Neuron (in vitro differentiated cells): ENCODE results near the gene SETSIP.
A peak's percentile ranks its signal among the peaks of the same experiment; 100 is the strongest.
"Not testable (repeated sequence)": the region's sequence is repeated elsewhere in the genome, so short reads cannot be mapped to it uniquely, and the experiment has no call there.

Experiments used
- H2AFZ ChIP-seq: one replicate; pipeline ENCODE4 v1.6.1; 2013; ENCODE audit warnings: low read depth, mild to moderate bottlenecking, inconsistent platforms, low read length, moderate library complexity
- H3K27me3 ChIP-seq: one replicate; pipeline ENCODE4 v1.6.1; 2013; ENCODE audit warnings: low read length; ENCODE audit not compliant: insufficient read depth
- H3K36me3 ChIP-seq: one replicate; pipeline ENCODE4 v1.6.1; 2013; ENCODE audit warnings: low read length; ENCODE audit not compliant: insufficient read depth
- H3K4me1 ChIP-seq: one replicate; pipeline ENCODE4 v1.6.1; 2013; ENCODE audit warnings: low read length; ENCODE audit not compliant: insufficient read depth
- H3K4me3 ChIP-seq: 2 replicates; pipeline ENCODE4 v1.5.1; 2013; ENCODE audit warnings: mild to moderate bottlenecking, low read length, moderate library complexity
- H3K9me3 ChIP-seq: one replicate; pipeline ENCODE4 v1.6.1; 2013; ENCODE audit warnings: low read length

Gene SETSIP

DNA sequence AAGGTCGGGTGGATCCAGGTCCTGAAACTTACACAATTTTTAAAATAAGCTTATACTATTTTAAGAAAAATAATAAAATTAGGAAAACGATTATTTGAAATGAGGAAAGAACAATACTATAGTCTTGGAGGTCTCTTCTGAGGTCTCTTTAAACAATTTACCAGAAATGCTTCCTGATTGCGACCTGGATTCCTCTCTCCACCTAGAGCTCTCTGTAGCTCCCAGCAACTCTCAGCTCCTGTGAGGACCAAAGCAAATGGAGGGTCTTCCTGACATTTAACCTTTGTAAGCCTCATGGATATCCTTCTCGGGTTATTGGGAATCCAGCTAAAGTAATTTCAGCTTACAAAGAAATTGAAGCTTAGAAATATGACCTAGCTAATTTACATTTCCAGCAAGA is 5.8 kb upstream of the SETSIP start:
- H3K36me3 ChIP-seq, result no peaks in the 10 kb centered on the region
- H3K4me1 ChIP-seq, result peaks cover 3% of the 10 kb centered on the region
- H3K9me3 ChIP-seq, result peaks cover 7% of the 10 kb centered on the region
- H3K4me3 ChIP-seq, result peak overlapping the region; percentile 68
- H3K27me3 ChIP-seq, result no peaks in the 10 kb centered on the region
- H2AFZ ChIP-seq, result no peak overlapping the region

DNA sequence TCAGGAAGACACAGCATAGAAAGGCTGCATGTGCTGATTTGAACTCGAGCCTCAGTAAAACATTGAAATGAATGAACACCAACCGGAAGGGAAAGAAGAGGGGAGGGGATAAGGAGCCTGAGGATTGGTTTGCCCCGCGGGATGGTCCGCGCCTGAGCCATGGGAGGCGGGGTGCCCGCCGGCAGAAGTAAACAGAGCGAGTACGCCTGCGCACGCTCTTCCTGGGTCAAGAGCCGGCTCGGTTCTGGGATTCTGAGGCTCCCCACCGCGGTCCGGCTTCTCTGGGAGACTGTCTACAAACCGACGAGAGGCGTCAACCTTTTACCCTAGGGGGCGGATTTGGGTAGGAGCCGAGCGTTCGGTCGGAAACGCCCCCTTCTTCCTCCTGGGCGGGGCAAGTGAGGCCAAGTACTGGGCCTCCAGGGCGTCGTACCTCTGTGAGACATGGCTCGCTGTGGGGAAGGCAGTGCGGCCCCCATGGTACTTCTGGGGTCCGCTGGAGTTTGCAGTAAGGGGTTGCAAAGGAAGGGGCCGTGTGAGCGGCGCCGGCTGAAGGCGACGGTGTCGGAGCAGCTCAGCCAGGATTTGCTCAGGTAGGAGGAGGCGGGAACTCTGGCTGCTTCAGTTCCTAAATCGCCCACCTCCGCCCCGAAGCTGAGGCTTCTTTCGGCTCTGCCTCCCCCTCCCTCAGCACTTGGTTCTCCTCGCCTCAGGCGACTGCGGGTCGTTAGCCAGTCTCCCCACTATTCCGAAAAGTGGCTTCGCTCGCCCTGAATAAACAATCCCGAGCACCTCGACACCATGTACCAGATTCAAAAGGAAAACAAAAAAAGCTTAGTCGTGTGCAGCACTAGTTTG is 5.1 kb upstream of the SETSIP start, which contains the start of gene BTBD8:
Gene BTBD8 (plus strand): TSS at position 218 of the 858 bp plus-strand sequence. CDS start 227 bp downstream, at position 445.
- Histone ChIP-seq H2AFZ (peak within 1 kb of the TSS; percentile 96), H3K27me3 (no peaks in the 10 kb centered on the region), H3K36me3 (no peaks in the 10 kb centered on the region), H3K4me3 (peak within 1 kb of the TSS; percentile 68), H3K9me3 (peaks cover 3% of the 10 kb centered on the region), H3K4me1 (peaks cover 3% of the 10 kb centered on the region)

DNA sequence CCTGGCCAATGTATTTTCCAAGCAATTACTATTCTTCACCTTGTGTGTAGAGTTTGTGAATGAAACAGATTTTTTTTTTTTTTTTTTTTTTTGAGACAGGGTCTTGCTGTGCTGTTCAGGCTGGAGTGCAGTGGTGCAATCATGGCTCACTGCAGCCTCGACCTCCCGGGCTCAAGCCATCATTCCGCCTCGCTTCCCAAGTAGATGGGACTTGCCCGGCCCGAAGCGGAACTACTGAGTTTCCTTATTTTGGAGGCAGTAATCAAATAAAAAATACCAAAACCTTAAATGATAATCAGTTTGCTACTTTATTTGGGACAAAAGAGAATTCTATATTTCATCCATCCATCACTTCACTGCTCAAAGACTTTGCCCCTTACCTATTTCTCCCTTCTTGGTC is 4.2 kb upstream of the SETSIP start:
- peak overlapping the region; percentile 68 for H3K4me3 ChIP-seq

DNA sequence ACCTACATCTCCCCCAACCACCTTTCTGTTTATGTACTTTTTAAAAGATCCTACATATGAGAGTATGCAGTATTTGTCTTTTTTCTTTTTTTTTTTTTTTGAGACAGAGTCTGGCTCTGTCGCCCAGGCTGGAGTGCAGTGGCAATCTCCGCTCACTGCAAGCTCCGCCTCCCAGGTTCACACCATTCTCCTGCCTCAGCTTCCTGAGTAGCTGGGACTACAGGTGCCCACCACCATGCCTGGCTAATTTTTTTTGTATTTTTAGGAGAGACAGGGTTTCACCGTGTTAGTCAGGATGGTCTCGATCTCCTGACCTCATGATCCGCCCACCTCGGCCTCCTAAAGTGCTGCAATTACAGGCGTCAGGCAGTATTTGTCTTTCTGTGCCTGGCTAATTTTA is 2.9 kb upstream of the SETSIP start:
- H3K9me3 ChIP-seq, H3K36me3 ChIP-seq, H3K4me1 ChIP-seq, H2AFZ ChIP-seq, H3K4me3 ChIP-seq, H3K27me3 ChIP-seq: not testable (repeated sequence)

More for the DNA sequence above, 4.2 kb upstream of the SETSIP start:
- no peaks in the 10 kb centered on the region for H3K9me3 ChIP-seq
- H3K4me1 ChIP-seq, result peaks cover 3% of the 10 kb centered on the region
- H2AFZ ChIP-seq, result peak overlapping the region; percentile 96
- no peaks in the 10 kb centered on the region for H3K36me3 ChIP-seq
- H3K27me3 ChIP-seq, result no peaks in the 10 kb centered on the region

- Histone ChIP-seq H3K9me3 (no peaks in the 10 kb centered on the region), H3K36me3 (no peaks in the 10 kb centered on the region), H2AFZ (no peak overlapping the region), H3K4me1 (peaks cover 3% of the 10 kb centered on the region), H3K4me3 (no peak overlapping the region), H3K27me3 (no peaks in the 10 kb centered on the region)
Measured at GRCh38 chr1:92076363-92076762, 1.2 kb upstream of the SETSIP start.

DNA sequence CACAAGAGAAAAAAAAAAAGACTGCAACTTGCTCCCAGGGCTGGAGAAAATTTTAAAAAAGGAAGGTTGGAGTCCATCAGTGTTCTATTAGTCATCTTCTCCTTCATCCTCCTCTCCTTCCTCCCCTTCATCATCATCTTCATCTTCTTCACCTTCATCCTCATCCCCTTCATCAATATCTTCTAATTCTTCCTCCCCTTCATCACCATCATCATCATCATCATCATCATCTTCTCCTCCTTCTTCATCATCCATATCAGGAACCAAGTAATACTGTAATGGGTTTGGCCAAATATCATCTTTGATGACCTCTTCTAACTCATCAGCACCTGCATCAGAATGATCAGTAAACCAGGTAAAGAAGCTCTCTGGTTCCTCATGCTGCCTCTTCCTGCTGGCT is 765 bp downstream of the SETSIP start:
- H3K4me1 ChIP-seq, H3K27me3 ChIP-seq, H3K36me3 ChIP-seq, H3K4me3 ChIP-seq, H2AFZ ChIP-seq, H3K9me3 ChIP-seq: not testable (repeated sequence)

DNA sequence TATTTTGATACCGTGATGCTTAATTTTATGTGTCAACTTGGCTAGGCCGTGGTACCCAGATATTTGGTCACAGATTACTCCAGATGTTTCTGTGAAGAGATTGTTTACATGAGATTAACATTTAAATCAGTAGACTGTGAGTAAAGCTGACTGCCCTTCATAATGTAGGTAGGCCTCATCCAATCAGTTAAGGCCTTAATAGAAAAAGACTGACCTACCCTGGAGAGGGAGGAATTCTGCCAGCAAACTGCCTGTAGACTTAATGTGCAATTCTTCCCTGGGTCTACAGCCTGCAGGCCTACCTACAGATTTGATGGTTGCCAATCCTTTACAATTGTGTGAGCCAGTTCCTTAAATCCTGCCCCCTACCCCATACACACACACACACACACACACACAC is 4.3 kb downstream of the SETSIP start:
- H3K9me3 ChIP-seq, result no peaks in the 10 kb centered on the region
- H3K4me1 ChIP-seq, result no peaks in the 10 kb centered on the region
- H3K4me3 ChIP-seq, result no peak overlapping the region
- H3K27me3 ChIP-seq, result no peaks in the 10 kb centered on the region
- no peaks in the 10 kb centered on the region for H3K36me3 ChIP-seq
- H2AFZ ChIP-seq, result no peak overlapping the region

GRCh38 chr1:92066321-92066720 is 8.9 kb downstream of the SETSIP start:
- H3K36me3 ChIP-seq, result no peaks in the 10 kb centered on the region
- no peak overlapping the region for H3K4me3 ChIP-seq
- no peaks in the 10 kb centered on the region for H3K9me3 ChIP-seq
- no peaks in the 10 kb centered on the region for H3K27me3 ChIP-seq
- H3K4me1 ChIP-seq, result no peaks in the 10 kb centered on the region
- H2AFZ ChIP-seq, result no peak overlapping the region

DNA sequence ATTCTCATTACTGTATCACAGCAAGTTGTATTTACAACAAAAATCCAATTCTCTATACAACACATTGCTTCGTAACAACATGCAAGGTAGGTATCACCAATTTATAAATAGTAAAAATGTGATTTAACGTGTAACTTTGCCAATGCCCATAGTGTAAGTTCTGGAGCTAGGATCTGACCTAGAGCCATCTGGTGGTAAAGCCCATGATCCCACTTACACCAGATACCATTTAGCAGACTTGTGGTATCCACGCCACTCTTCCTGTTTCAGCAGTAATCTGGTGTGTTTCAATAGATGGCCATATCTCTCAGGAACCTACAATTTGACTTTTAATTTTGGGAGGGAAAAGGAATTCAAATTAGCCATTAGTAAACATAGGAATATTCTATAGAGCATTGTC is 10.2 kb downstream of the SETSIP start:
- no peaks in the 10 kb centered on the region for H3K4me1 ChIP-seq
- no peaks in the 10 kb centered on the region for H3K9me3 ChIP-seq
- no peaks in the 10 kb centered on the region for H3K36me3 ChIP-seq
- H2AFZ ChIP-seq, result no peak overlapping the region
- no peak overlapping the region for H3K4me3 ChIP-seq
- H3K27me3 ChIP-seq, result no peaks in the 10 kb centered on the region

DNA sequence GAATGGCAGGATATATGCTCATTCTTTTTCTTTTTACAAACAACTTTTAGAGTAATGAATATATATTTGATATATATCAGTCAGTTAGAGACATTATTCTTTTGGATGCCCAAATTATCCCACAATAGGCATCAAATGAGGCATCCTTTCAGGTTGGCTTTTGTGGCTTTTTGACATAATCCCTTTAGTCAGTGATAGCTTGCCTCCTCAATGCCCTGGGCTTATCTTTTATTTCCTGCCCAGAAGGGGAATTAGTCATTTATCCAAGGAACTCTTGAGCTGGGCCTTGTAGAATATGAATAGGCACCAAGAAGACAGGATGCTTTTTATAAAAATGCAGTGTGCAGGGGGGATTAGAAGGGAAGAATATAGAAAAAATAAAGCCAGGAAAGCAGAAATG is 23.3 kb downstream of the SETSIP start:
- no peaks in the 10 kb centered on the region for H3K4me1 ChIP-seq
- no peak overlapping the region for H2AFZ ChIP-seq
- H3K4me3 ChIP-seq, result no peak overlapping the region
- H3K27me3 ChIP-seq, result no peaks in the 10 kb centered on the region
- no peaks in the 10 kb centered on the region for H3K36me3 ChIP-seq
- H3K9me3 ChIP-seq, result no peaks in the 10 kb centered on the region

DNA sequence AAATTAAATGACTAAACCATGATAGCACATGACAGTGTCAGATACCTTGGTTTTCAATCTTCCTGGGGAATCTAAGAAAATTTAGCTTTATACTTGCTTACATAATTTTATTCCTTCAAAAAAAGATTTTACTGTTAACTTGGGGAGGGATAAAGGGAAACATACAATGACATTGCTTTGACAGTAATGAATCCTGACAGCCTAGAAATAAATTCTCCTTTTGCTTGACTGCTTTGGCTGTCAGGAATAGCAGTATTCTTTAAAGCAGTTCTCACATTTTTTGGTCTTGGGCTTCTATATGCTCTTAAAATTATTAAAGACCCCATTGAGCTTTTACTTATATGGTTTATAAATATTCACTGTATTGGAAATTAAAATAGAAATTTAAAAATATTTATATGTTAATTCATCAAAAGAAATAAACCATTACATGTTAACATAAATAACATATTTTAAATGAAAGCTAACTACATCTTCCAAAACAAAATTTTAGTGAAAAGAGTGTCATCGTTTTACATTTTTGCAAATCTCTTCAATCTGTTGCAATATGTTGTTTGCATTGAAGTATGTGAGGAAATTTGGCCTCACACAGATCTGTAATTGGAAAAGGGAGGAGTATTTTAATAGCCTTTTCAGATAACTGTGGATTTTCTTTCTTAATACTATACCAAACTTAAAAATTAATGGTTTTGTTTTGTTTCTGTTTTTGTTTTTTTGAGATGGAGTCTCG is 29.3 kb downstream of the SETSIP start:
- Histone ChIP-seq H3K9me3 (no peaks in the 10 kb centered on the region), H3K27me3 (no peaks in the 10 kb centered on the region), H3K4me3 (no peak overlapping the region), H2AFZ (no peak overlapping the region), H3K36me3 (no peaks in the 10 kb centered on the region), H3K4me1 (no peaks in the 10 kb centered on the region)

- Histone ChIP-seq H2AFZ (no peak overlapping the region), H3K4me3 (no peak overlapping the region), H3K27me3 (no peaks in the 10 kb centered on the region), H3K9me3 (no peaks in the 10 kb centered on the region), H3K36me3 (no peaks in the 10 kb centered on the region), H3K4me1 (peaks cover 3% of the 10 kb centered on the region)
Measured at GRCh38 chr1:92043621-92044020, 31.6 kb downstream of the SETSIP start.

- Histone ChIP-seq H2AFZ (no peak overlapping the region), H3K4me3 (no peak overlapping the region)
Measured at GRCh38 chr1:92040971-92041370, 34.2 kb downstream of the SETSIP start.

More at GRCh38 chr1:92040971-92041370, 34.2 kb downstream of the SETSIP start:
- Histone ChIP-seq H3K27me3 (no peaks in the 10 kb centered on the region), H3K36me3 (no peaks in the 10 kb centered on the region), H3K9me3 (no peaks in the 10 kb centered on the region), H3K4me1 (peaks cover 27% of the 10 kb centered on the region)
